ENCODE results near the gene STYXL1. TPM values are rescaled to one million over a fixed set of nuclear protein-coding genes. Genes with fewer than 3 reads are reported as not detected.

Gene STYXL1
- total RNA-seq, 1 experiment from 2014 or later = 21.3 TPM

GRCh38 chr7:76050545-76050944 is 2.7 kb upstream of the STYXL1 start (continued):
- TF ChIP-seq USF1 (CRISPR knock-in tag; IDR thresholded peaks at IDR 0.05) = no peak
- TF ChIP-seq ZSCAN18 (CRISPR knock-in tag; IDR thresholded peaks at IDR 0.05) = no peak

GRCh38 chr7:76049295-76049694 is 1.5 kb upstream of the STYXL1 start:
- H3K9me3 Mint-ChIP-seq = no peaks in the 10 kb centered on the region
- ChIA-PET CTCF (interaction anchor here (2.7 kb wide), 1 partner anchor 25 kb away, joined by 13 read pairs; no protein-coding TSS in a partner anchor), POLR2A (interaction anchor here (2.2 kb wide), 1 partner anchor 114 kb away, joined by 7 read pairs; no protein-coding TSS in a partner anchor)
- DNase-seq (ENCODE audit: low spot score) (no peak), ATAC-seq (no peak)
- no peak for TF ChIP-seq ZNF671 (CRISPR knock-in tag; IDR thresholded peaks at IDR 0.05)
- TF ChIP-seq AR (CRISPR knock-in tag; IDR thresholded peaks at IDR 0.05) = no peak
- TF ChIP-seq ZNF281 (CRISPR knock-in tag; IDR thresholded peaks at IDR 0.05) = 0 out of 2 replicates have a peak, but pooled peaks have one; percentile 21
- TF ChIP-seq SOX15 (CRISPR knock-in tag; IDR thresholded peaks at IDR 0.05) = no peak
- peak overlapping the region; percentile 72 for H3K27ac Mint-ChIP-seq
- peak overlapping the region; percentile 99 for H3K4me3 Mint-ChIP-seq
- peaks cover 27% of the 10 kb centered on the region for H3K36me3 Mint-ChIP-seq
- H3K27me3 Mint-ChIP-seq (ENCODE audit: low read depth) = no peaks in the 10 kb centered on the region
- H3K4me1 Mint-ChIP-seq = peaks cover 30% of the 10 kb centered on the region

GRCh38 chr7:76048668-76048988 is 828 bp upstream of the STYXL1 start:
- H3K36me3 Mint-ChIP-seq = peaks cover 24% of the 10 kb centered on the region
- peak; percentile 34 for DNase-seq (ENCODE audit: low spot score)
- ChIA-PET CTCF (interaction anchor here (0.6 to 2.7 kb wide), 4 partner anchors 25 to 269 kb away, joined by 3 to 13 read pairs (median 6); no protein-coding TSS in a partner anchor), POLR2A (interaction anchor here (1.2 to 2.2 kb wide), 5 partner anchors 29 to 269 kb away, joined by 3 to 7 read pairs (median 5); no protein-coding TSS in a partner anchor)
- peaks cover 24% of the 10 kb centered on the region for H3K4me1 Mint-ChIP-seq
- peak overlapping the region; percentile 99 for H3K4me3 Mint-ChIP-seq
- ATAC-seq = peak; percentile 14
- H3K9me3 Mint-ChIP-seq = no peaks in the 10 kb centered on the region
- H3K27me3 Mint-ChIP-seq (ENCODE audit: low read depth) = no peaks in the 10 kb centered on the region
- H3K27ac Mint-ChIP-seq = peak overlapping the region; percentile 99
- no peak for TF ChIP-seq FOXK1 (CRISPR knock-in tag; IDR thresholded peaks at IDR 0.05)
- no peak for TF ChIP-seq E2F4 (CRISPR knock-in tag; IDR thresholded peaks at IDR 0.05; ENCODE audit: borderline replicate concordance, low read depth)
- no peak for TF ChIP-seq NFATC4 (CRISPR knock-in tag; IDR thresholded peaks at IDR 0.05)
- no peak for TF ChIP-seq E2F5 (CRISPR knock-in tag; IDR thresholded peaks at IDR 0.05)
- no peak for TF ChIP-seq ZBTB43 (CRISPR knock-in tag; IDR thresholded peaks at IDR 0.05)
- TF ChIP-seq TCF7 (CRISPR knock-in tag; IDR thresholded peaks at IDR 0.05; ENCODE audit: low read depth) = no peak
- no peak for TF ChIP-seq ZNF263 (CRISPR knock-in tag; IDR thresholded peaks at IDR 0.05; ENCODE audit: low read depth)
- TF ChIP-seq IRF1 (CRISPR knock-in tag; IDR thresholded peaks at IDR 0.05) = no peak
- no peak for TF ChIP-seq NFYB (CRISPR knock-in tag; conservative IDR thresholded peaks at IDR 0.05; ENCODE audit: low read depth)
- TF ChIP-seq ZNF281 (CRISPR knock-in tag; IDR thresholded peaks at IDR 0.05) = no peak
- no peak for TF ChIP-seq ETV6 (CRISPR knock-in tag; IDR thresholded peaks at IDR 0.05)

Data from WTC11 (cell line).